Activated T-helper 1 cell treated with anti-CD3 and anti-CD28 coated beads, Interleukin-12 subunit alpha, Interleukin-12 subunit beta, Interleukin-2, Interleukin-4 antibody, amounts not matched to agents 30 ng/mL and 10 ng/mL and 1 ng/mL, durations not matched to agents 14 hours and 24 hours and 36 hours (primary cell): ENCODE data around the gene ZNF213. TPM values are rescaled to one million over a fixed set of nuclear protein-coding genes. Genes with fewer than 3 reads are reported as not detected.
A peak's percentile ranks its signal among the peaks of the same experiment; 100 is the strongest.
"Not testable (repeated sequence)": the region's sequence is repeated elsewhere in the genome, so short reads cannot be mapped to it uniquely, and the experiment has no call there.

ENCODE experiments used
- DNase-seq: peaks from one replicate; pipeline ENCODE4 v3.0.0; 2021; ENCODE audit warnings: low spot score
- H3K27ac Mint-ChIP-seq: one replicate; pipeline ENCODE4 v1.8.0; 2021; ENCODE audit warnings: mild to moderate bottlenecking, mixed read lengths
- H3K27me3 Mint-ChIP-seq: one replicate; pipeline ENCODE4 v1.8.0; 2022; ENCODE audit warnings: mild to moderate bottlenecking, moderate library complexity, mixed read lengths; ENCODE audit not compliant: insufficient read depth
- H3K36me3 Mint-ChIP-seq: one replicate; pipeline ENCODE4 v1.8.0; 2021; ENCODE audit warnings: low read depth, mixed read lengths
- H3K4me1 Mint-ChIP-seq: one replicate; pipeline ENCODE4 v1.8.0; 2021; ENCODE audit warnings: low read depth, mixed read lengths
- H3K4me3 Mint-ChIP-seq: one replicate; pipeline ENCODE4 v1.8.0; 2021; ENCODE audit warnings: mild to moderate bottlenecking, moderate library complexity, mixed read lengths
- H3K9me3 Mint-ChIP-seq: one replicate; pipeline ENCODE4 v1.8.0; 2021; ENCODE audit warnings: mixed read lengths
- intact Hi-C: fragments of 100-400 bp; cut with micrococcal nuclease; formaldehyde crosslinking; loops from one replicate; pipeline ENCODE4 v1.15.1; 2024
- total RNA-seq: library from RNA; stranded (reverse); gene quantifications from 2 replicates; pipeline ENCODE4 v1.2.3, GENCODE V29; 2022

The ZNF213 gene
- total RNA-seq, 1 donor from 2014 or later, result 9.6 TPM

GRCh38 chr16:3179651-3180050 is 44.8 kb downstream of the ZNF213 start:
- peaks cover 19% of the 10 kb centered on the region for H3K4me1 Mint-ChIP-seq
- intact Hi-C loops, result loop anchor here (10.0 kb wide), 1 partner anchor 225 kb away; the partner anchor contains the start of genes ZNF174 and ZSCAN32
- H3K36me3 Mint-ChIP-seq, result peaks cover 7% of the 10 kb centered on the region

DNA sequence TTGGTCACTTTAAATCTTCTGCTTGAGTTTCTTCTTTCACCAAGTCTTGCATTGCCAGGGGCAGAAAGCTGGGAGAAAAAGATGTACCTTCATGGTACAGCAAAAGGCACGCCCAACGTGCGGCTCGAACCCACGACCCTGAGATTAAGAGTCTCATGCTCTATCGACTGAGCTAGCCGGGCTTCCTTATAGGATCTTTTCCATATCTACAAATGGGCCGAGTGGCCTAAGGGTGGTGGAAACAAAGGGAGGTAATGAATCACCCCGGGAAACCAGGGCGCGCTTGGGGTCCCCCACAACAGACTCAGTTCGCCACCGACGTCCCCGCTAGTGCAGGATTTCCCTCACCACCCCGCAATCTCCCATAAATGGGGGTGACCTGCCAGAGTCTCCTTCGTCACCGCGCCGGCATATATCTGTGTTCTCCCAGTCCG is 45.6 kb downstream of the ZNF213 start:
- Mint-ChIP-seq H3K27me3 (peaks cover 72% of the 10 kb centered on the region), H3K4me1 (peaks cover 19% of the 10 kb centered on the region), H3K36me3 (peaks cover 7% of the 10 kb centered on the region), H3K27ac (no peak overlapping the region), H3K9me3 (peaks cover 9% of the 10 kb centered on the region), H3K4me3 (no peak overlapping the region)
- intact Hi-C loops, result loop anchor here (10.0 kb wide), 1 partner anchor 224 kb away; the partner anchor contains the start of genes ZNF174 and ZSCAN32
- no peak for DNase-seq

More at GRCh38 chr16:3179651-3180050, 44.8 kb downstream of the ZNF213 start:
- peaks cover 9% of the 10 kb centered on the region for H3K9me3 Mint-ChIP-seq
- H3K4me3 Mint-ChIP-seq, result no peak overlapping the region
- no peak overlapping the region for H3K27ac Mint-ChIP-seq
- H3K27me3 Mint-ChIP-seq, result peaks cover 76% of the 10 kb centered on the region
- DNase-seq, result no peak

GRCh38 chr16:3182293-3182607 is 47.4 kb downstream of the ZNF213 start:
- intact Hi-C loops, result loop anchor here (1.0 to 10.0 kb wide), 4 partner anchors 8 to 223 kb away; partner anchors contain the start of genes ZNF174 and ZSCAN32
- Mint-ChIP-seq H3K9me3 (peaks cover 17% of the 10 kb centered on the region), H3K4me1 (peaks cover 23% of the 10 kb centered on the region), H3K27me3 (peaks cover 67% of the 10 kb centered on the region), H3K27ac (peak overlapping the region; percentile 94), H3K4me3 (peak overlapping the region; percentile 83)
- not testable (repeated sequence) for H3K36me3 Mint-ChIP-seq, DNase-seq

- Mint-ChIP-seq H3K4me3 (peak overlapping the region; percentile 83), H3K27me3 (peaks cover 68% of the 10 kb centered on the region), H3K4me1 (peaks cover 28% of the 10 kb centered on the region), H3K27ac (peak overlapping the region; percentile 94), H3K36me3 (peaks cover 10% of the 10 kb centered on the region), H3K9me3 (peaks cover 17% of the 10 kb centered on the region)
- intact Hi-C loops, result loop anchor here (1.0 to 10.0 kb wide), 4 partner anchors 9 to 222 kb away; partner anchors contain the start of genes ZNF174 and ZSCAN32
- no peak for DNase-seq
Observed at GRCh38 chr16:3182608-3183444, 48.0 kb downstream of the ZNF213 start.

GRCh38 chr16:3183445-3184139 is 48.8 kb downstream of the ZNF213 start:
- Mint-ChIP-seq H3K4me3 (peak overlapping the region; percentile 78), H3K27ac (peak overlapping the region; percentile 84), H3K4me1 (peaks cover 33% of the 10 kb centered on the region), H3K27me3 (peaks cover 65% of the 10 kb centered on the region), H3K9me3 (peaks cover 17% of the 10 kb centered on the region), H3K36me3 (peaks cover 10% of the 10 kb centered on the region)
- DNase-seq, result no peak
- intact Hi-C loops, result loop anchor here (2.0 to 10.0 kb wide), 3 partner anchors 31 to 221 kb away; partner anchors contain the start of genes ZNF174 and ZSCAN32

DNA sequence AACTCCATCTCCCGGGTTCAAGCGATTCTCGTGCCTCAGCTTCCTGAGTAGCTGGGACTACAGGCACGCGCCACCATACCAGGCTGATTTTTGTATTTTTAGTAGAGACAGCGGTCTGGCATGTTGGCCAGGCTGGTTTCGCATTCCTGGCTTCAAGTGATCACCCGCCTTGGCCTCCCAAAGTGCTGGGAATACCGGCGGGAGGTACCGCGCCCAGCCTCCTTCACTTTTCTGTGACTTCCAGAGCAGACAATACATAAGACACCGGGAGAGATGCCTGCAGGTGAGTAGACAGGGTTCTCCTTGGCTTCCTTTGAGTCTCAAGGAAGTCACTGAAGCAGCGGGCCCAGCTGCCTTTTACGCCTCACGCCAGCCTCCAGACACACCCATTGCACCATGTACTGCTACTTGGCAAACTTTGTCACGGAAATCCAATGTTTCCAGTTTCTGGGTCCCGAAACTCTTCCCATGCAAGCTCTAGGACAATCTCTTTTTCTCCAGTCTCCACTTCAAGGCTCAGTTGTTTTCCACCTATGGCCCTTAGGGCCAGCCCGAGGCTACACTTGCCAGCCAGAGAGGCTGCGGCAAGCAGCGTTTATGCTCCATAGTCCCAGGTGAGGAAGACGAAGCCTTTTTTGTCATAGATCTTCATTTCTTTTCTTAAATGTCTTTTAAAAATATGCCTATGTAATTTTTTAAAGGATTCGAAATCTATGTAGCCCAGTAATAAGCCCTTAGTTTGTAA is 52.3 kb downstream of the ZNF213 start:
- Mint-ChIP-seq H3K27ac (no peak overlapping the region), H3K27me3 (peaks cover 62% of the 10 kb centered on the region)

GRCh38 chr16:3187798-3188674 is 53.2 kb downstream of the ZNF213 start, which contains the start of gene OR1F1:
Gene OR1F1, plus strand, starts transcription at chr16:3188204.
- peaks cover 17% of the 10 kb centered on the region for H3K9me3 Mint-ChIP-seq
- H3K4me1 Mint-ChIP-seq, result peaks cover 55% of the 10 kb centered on the region
- H3K27ac Mint-ChIP-seq, result peak within 1 kb of the TSS; percentile 85
- peaks cover 7% of the 10 kb centered on the region for H3K36me3 Mint-ChIP-seq
- peak within 1 kb of the TSS; percentile 73 for H3K4me3 Mint-ChIP-seq
- intact Hi-C loops, result loop anchor here (2.0 to 10.0 kb wide), 4 partner anchors 39 to 313 kb away; partner anchors contain the start of genes CLUAP1, ZNF174, ZNF263 and ZSCAN32
- DNase-seq, result peak; percentile 58
- H3K27me3 Mint-ChIP-seq, result peaks cover 56% of the 10 kb centered on the region

More for the DNA sequence above, 52.3 kb downstream of the ZNF213 start:
- Mint-ChIP-seq H3K4me1 (peaks cover 60% of the 10 kb centered on the region), H3K4me3 (no peak overlapping the region), H3K36me3 (peaks cover 10% of the 10 kb centered on the region), H3K9me3 (peaks cover 17% of the 10 kb centered on the region)
- intact Hi-C loops, result loop anchor here (5.0 to 10.0 kb wide), 3 partner anchors 40 to 218 kb away; partner anchors contain the start of genes ZNF174, ZNF263 and ZSCAN32
- DNase-seq, result no peak

DNA sequence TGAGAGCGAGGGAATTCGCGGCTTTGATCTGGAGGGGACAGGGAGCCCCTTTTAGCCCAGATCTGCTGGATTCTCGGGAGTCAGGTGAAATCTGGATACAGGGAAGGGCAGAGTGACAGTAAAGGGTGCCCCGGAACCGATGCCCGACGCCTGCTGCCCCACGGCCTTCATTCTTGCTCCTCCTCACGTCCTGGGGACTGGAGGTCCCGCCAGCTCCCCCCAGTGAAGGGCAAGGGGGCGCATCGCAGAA is 53.8 kb downstream of the ZNF213 start:
- Mint-ChIP-seq H3K4me3 (peak overlapping the region; percentile 73), H3K36me3 (peaks cover 7% of the 10 kb centered on the region), H3K9me3 (peaks cover 16% of the 10 kb centered on the region), H3K27me3 (peaks cover 52% of the 10 kb centered on the region), H3K27ac (no peak overlapping the region), H3K4me1 (peaks cover 49% of the 10 kb centered on the region)
- DNase-seq, result no peak
- intact Hi-C loops, result loop anchor here (2.0 to 10.0 kb wide), 4 partner anchors 39 to 312 kb away; partner anchors contain the start of genes CLUAP1, ZNF174, ZNF263 and ZSCAN32

DNA sequence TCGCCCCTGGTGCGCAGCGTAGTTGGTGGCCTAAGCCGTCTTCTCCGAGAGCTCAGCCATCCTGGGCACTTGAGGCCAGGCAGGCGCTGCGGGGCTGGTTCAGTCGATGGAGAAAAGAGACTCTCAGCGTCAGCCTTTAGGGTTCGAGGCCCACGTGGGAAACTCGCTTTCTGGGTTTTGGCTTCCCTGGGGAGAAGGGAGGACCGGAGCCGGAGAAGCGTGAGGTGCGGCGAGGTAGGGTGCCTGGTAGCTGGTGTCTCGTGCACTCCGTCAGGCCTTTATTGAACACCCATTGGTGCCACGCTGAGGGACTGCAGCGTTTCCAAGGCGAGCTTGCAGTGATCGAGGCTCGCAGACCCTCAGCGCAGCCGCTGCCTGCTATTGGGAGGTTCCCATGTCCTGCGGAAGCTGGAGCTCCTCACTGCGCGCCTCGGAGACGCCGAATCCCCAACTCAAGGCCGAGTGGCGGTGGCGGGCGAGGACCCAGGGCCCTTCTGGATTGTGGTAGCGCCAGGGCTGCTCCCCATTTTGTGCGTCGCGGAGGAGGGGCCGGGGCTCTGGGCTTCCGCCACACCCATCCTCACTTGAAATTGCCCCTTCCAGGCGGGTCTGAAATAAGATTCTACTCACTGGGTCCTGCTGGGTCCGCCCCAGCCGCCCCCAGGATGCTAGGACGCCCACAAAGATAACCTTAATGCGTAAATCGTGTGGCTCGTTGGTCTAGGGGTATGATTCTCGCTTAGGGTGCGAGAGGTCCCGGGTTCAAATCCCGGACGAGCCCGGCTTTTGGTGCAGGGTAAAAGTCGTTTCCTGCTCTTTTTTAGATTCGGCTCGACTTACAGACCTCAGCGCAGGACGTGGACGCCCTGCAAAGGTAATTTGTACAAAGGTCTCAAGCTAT is 54.3 kb downstream of the ZNF213 start:
- Mint-ChIP-seq H3K9me3 (peaks cover 15% of the 10 kb centered on the region), H3K36me3 (peaks cover 4% of the 10 kb centered on the region), H3K4me1 (peaks cover 44% of the 10 kb centered on the region), H3K27ac (peak overlapping the region; percentile 85), H3K27me3 (peaks cover 46% of the 10 kb centered on the region), H3K4me3 (peak overlapping the region; percentile 73)
- DNase-seq, result no peak
- intact Hi-C loops, result loop anchor here (2.0 to 10.0 kb wide), 4 partner anchors 38 to 312 kb away; partner anchors contain the start of genes CLUAP1, ZNF174, ZNF263 and ZSCAN32

DNA sequence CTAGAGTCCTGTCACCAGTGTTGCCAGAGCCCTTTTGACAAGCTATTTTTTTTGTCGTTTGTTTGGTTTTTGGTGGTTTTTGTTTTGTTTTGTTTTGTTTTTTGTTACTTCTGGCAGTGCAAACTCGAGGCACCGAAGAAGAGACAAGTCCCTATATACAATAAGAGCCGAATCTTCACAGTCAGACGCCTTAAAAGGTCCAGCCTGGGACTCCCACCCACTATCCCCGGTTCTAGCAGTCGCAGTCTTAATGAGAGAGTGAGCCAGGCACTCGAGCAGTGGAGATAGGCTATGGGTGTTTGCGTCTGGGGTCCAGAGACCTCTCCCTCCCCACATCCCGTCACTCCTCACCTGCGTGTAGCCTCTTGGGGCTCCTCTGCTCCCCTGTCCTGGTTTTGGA is 55.0 kb downstream of the ZNF213 start:
- peak overlapping the region; percentile 73 for H3K4me3 Mint-ChIP-seq
- intact Hi-C loops, result loop anchor here (2.0 to 10.0 kb wide), 5 partner anchors 37 to 311 kb away; partner anchors contain the start of genes CLUAP1, TIGD7, ZNF174 and ZNF263
- peaks cover 44% of the 10 kb centered on the region for H3K27me3 Mint-ChIP-seq
- DNase-seq, result no peak
- H3K9me3 Mint-ChIP-seq, result peaks cover 20% of the 10 kb centered on the region
- peak overlapping the region; percentile 85 for H3K27ac Mint-ChIP-seq
- peaks cover 2% of the 10 kb centered on the region for H3K36me3 Mint-ChIP-seq
- peaks cover 41% of the 10 kb centered on the region for H3K4me1 Mint-ChIP-seq
